Measurements from ENCODE around the gene U2SURP.
A peak's percentile ranks its signal among the peaks of the same experiment; 100 is the strongest.
"Not testable (repeated sequence)": the region's sequence is repeated elsewhere in the genome, so short reads cannot be mapped to it uniquely, and the experiment has no call there.

The U2SURP gene

DNA sequence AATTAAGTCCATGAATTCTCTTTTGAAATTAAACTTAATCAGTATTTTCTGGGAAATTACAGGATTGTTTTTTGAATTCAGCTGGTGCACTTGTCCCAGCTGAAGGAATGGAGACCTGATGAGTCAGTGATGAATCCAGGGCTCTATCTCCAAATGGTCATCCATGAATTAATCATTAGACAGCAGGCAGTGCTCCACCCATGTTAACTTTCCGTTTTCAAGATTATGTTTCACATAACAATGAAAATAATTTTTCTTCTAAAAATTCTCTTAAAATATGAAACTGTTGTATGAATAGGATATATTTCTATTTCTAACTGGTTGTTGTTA, 24.0 kb upstream of the U2SURP start:
- DNase-seq: no peak

DNA sequence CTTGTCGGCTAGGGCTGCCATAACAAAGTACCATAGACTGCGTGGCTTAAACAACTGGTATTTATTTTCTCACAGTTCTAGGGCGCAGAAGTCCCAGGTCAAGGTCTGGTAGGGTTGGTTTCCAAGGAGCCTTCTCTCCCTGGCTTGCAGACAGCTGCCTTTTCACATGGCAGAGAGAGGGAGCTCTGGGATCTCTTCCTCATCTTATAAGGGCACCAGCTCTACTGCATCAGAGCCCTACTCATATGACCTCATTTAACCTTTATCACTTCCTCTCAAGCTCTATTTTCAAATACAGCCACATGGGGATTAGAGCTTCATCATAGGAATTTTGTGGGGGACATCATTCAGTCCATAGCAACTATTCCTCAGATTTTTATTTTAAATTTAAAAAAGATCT, 20.3 kb upstream of the U2SURP start:
- DNase-seq: no peak

DNA sequence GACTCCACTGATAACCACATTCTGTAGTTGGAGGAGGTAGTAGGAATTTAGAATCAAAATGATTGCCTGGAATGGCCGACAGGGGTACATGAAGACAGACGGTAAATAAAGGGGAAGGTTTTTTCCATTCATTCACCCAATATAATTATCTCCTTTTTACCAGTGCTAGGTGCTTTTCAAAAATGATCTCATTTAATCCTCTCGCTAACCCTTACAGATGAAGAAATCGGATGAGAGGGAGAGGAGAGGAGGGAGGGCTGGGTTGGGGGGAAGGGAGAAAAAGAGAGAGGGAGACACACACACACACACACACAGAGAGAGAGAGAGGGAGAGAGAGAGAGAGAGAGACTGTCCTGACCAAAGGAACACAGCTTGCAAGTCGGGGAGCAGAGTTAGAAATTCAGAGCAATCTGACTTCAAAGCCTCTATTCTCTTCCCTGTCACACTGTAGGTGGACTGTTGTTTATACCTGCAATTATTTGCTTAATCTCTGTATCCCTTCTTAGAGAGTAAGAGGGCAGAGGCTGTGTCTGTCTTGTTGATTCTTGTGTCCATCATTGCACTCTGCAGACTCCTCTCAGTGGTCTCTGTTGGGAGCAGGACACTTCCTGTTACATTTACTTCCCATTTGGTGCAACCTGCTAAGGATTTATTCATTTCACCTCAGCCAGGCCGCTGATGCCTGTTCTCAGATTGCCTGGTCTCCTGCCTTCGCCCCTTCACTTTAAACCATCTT, 19.2 kb upstream of the U2SURP start:
- DNase-seq: no peak

DNA sequence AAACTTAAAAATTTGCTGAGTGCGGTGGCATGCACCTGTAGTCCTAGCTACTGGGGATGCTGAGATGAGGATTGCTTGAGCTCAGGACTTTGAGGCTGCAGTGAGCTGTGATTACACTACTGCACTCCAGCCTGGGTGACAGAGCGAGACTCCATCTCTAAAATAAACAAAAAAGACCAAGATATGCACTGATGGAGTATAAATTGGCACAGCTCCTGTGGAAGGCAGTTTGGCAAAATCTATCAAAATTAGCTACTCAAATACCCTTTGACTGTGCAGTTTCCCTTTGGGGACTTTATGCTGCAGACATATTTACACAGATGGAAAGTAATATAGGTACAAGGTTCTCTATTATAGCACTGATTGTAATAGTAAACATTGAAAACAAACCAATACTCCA, 18.1 kb upstream of the U2SURP start:
- no peak for DNase-seq

DNA sequence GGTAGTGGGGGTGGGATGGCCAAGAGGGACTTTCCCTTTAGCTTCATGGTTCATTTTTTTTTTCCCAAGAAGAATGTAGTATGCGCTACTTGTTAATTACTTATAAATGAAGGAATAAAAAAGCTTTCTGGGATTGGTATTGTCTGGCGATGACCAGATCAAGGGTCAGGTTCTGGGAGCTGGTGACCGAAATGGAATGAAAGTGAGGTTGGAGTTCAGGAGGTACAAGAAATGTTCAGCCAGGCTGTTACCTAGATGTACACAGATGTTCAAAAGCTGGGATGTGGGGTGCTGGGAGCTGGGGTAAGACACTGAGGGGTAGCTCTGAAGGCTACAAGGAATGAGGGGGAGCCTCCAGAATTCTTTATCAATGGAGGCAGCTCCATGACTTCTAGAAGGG, 17.1 kb upstream of the U2SURP start:
- DNase-seq: no peak

DNA sequence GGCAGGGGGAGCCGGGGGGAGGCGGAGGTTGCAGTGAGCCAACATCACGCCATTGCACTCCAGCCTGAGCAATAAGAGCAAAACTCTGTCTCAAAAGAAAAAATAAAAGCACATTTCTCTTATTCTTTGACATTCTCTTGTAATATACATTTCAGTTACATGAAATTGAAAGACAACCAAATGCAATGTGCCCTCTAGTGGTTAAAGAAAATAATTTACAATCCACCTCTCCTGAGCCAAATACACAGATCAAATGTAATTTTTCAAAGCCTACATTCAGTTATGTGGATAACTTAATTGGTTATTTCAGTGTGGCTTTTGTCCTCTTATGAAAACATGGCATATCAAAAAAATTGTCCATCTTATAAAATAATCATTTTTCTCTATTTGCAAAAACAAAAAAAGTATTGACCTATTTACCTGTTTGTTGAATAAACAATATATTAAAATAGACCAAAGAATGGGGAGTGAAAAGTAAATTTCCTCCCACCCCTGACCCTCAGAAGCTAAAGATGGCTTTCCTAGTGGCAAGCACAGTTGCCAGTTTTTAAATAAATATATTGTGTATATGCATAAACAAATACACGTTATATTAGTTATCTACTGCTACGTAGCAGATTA, 14.2 kb upstream of the U2SURP start:
- peak; percentile 38 for DNase-seq

DNA sequence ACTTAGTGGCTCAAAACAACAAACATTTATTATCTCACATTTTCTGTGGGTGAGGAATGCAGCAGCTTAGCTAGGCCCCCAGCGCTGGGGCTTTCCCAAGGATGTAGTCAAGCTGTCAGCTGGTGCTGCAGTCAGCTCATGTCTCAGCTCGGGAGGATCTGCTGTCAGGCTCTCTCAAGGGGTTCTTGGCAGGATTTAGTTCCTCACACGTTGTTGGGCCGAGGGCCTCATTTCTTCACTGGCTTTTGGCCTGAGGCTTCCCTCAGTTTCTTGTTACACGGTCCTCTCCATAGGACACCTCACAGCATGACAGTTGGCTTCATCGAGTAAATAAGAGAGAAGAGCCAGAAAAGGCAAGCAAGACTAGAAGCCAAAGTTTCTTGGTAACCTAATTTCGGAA, 13.7 kb upstream of the U2SURP start:
- no peak for DNase-seq

DNA sequence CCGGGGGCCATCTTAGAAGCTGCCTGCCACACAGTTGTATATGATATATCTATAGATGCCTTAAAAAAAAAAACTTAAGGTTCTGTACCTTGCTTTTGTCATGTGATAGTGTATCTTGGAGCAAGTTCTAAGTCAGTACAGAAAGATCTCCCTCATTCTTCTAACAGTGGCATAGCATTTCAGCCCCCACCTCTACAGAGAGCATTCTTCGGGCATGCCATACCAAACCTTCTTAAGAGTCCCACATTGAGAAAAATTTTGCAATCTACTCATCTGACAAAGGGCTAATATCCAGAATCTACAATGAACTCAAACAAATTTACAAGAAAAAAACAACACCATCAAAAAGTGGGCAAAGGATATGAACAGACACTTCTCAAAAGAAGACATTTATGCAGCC, 13.1 kb upstream of the U2SURP start:
- not testable (repeated sequence) for DNase-seq

DNA sequence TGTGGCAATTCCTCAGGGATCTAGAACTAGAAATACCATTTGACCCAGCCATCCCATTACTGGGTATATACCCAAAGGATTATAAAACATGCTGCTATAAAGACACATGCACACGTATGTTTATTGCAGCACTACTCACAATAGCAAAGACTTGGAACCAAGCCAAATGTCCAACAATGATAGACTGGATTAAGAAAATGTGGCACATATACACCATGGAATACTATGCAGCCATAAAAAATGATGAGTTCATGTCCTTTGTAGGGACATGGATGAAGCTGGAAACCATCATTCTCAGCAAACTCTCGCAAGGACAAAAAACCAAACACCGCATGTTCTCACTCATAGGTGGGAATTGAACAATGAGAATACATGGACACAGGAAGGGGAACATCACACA, 12.5 kb upstream of the U2SURP start:
- not testable (repeated sequence) for DNase-seq

DNA sequence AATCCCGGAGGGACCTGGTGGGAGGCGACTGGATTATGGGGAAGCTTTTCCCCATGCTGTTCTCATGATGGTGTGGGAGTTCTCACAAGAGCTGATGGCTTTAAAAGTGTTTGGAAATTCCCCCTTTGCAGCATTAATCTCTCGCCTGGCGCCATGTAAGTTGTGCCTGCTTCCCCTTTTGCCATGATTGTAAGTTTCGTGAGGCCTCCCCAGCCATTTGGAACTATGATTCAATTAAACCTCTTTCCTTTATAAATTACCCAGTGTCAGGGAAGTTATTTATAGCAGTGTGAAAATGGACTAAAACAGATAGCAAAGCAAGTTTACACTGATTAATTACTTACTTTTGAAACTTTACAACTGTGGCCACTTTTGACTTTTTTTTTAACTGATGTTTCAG, 10.6 kb upstream of the U2SURP start:
- no peak for DNase-seq

DNA sequence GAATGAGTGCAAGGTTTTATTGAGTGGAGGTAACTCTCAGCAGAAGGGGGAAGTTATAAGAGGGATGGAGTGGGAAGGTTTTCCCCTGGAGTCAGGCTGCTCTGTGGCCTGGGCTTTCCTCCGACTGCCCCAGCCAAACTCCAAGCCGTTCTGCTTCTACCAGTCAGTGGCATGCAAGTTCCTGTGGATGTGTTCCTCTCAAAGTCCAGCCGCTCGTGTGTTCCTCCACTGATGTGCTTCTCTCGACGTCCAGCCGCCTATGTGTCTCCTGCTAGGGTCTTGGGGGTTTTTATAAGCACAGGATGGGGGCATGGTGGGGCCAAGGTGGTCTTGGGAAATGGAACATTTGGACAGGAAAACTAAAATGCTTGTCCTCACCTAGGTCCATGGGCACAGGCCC, 9.0 kb upstream of the U2SURP start:
- no peak for DNase-seq

DNA sequence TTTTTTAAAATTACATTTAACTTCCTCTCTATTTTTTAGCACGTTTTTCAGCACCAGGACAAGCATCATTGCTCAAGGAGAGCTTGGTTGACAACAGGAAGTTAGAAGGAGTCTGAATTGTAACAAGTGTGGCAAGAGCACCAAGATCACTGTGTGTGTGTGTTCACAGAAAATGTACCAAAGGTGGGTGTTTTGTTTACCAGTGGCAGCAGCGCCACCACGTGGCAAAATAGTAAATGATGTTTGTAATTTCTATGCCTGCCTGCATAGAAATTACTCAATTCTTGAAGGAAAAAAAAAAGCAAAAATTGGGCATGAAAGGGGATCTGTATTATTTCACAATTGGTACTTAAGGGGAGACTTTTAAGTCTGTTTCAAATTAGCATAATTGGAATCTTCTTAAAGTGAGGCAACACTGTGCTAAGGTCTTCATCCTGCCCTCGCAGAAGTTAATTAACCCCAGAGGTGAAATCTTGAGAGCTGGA, 7.4 kb upstream of the U2SURP start:
- peak; percentile 62 for DNase-seq

DNA sequence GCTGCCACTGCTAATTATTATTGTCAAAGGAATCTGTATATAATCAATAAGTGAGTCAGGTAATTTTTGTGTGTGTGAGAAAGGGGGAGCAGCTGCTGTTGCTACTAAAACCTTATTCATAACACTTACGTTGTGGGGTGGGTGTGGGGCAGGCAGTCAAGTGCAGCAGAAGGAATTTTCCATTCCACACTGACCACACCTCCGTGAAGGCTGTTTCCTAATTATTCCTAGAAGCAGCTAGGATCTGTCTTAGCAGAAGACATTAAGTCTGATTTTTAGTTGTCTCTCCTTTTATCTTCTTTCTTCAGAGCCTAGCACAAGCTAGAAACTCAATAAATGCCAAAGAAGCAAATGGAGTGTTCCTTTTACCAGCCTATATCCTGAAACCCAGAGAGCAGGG, 4.0 kb upstream of the U2SURP start:
- no peak for DNase-seq

DNA sequence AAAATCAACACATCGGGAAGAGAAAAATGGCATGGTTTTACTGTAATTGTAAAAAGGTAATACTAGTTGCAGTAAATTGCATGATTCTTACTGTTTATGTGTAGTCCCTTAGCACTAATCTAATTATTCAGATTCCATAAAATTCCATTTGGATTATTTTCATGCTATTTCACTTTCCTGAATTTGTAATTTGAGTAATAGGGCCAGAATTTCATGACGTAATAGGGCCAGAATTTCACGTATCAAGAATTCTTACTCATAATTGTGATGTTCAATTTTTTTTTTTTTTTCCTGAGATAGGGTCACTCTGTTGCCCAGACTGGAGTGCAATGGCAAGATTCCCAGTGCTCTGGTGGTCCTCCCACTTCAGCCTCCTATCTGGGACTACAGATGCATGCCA, 2.9 kb upstream of the U2SURP start:
- peak; percentile 75 for DNase-seq

DNA sequence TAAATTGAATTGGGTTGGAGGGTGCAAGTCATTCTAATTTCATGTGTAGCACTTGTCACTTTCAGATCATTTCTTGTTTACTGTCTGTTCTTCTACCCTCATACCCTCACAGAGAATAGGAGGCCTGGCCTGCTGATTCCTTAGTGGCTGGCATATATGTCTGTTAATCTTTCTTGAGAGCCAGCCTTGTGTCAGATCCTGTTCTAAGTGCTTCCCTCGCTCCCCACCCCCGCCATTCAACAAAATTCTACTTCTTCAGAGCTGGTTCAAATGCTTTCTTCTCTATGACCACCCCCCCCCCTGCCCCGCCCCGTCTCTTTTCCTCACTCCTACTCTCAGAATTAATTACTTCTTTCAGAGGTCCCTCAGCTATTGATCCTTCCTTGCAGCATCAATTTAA, 1.5 kb upstream of the U2SURP start:
- peak; percentile 28 for DNase-seq

DNA sequence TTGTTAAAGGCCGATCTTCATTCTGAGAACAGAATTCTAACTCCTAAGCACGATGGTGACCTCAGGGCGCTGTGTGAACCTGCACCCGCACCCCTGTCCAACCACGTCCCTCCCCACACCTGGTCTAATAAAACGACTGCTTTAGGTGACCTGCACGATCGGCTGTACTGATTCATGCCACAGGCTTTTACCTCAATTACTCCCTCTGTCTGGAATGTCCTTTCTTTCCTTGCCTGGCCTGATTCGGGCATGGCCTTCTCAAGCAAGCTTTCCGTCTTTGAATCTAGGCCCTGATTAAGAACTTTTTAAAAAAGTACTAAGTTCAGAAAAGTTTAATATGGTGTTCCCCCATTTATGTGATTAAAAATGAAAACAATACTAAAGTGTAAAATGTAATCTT, 842 bp upstream of the U2SURP start:
- DNase-seq: peak; percentile 58

DNA sequence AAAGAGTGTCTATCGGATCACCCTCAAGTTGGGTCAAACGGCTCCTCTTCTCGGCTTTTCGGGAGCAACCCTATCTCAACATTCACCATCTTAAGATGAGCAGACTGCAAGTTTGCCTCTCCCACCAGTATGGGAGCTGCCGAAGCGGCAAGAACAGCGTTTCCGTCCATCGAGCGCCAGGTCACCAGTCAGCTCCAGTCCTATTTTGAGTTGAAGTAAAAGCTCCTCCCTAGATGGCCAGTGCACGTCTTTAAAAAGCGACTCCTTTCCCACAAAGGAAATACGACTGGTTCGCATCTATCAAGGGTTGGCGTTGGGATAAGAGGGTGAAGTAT, 369 bp upstream of the U2SURP start:
- DNase-seq: no peak

DNA sequence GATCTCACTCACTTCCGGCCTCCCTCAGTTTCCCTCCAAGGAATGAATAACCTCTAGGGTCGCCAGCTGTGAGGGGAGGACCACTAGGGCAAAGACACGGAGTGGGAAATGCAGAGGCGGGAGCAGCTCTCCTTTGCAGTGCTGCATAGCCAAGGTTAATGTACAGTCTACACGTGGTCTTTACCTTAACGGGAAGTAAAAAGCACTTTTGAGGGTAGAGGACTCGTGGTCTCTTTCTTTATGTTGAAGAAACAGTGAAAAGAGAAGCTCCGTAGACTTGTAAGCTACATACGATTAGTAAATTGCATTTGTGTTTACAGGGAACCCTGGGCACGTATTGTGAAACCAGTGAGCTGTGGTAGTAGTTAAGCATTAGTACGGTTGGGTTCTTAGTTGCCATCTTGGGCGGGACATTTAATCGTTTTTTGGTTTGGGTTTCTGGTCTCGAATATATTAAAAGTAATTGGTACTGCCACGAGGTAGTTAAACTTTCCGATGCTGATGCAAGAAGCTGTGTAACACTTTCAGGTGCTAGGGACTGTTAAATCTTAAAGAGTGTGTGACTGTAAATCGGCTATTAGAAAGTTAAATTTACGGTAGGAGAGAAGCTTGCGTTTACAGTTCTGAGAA, 828 bp downstream of the U2SURP start:
- peak; percentile 10 for DNase-seq

DNA sequence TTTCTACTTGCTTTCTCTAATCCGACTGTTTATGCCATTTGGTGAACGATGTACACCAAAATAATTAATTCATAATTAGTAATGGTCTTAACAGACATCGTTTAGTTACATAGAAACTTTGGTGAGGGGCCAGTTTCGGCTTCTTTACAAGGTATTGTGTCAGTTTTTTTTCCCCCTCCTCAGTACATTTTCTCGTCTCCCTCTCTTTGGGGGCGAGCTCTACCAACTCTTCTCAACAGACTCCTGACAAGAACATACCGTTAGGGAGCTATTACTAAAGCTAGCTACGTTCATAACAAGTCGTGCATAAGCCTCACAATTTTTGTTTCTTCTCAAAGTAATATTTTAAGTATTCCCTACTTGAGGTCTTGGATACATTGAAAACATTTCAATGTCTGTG, 1.4 kb downstream of the U2SURP start:
- no peak for DNase-seq

DNA sequence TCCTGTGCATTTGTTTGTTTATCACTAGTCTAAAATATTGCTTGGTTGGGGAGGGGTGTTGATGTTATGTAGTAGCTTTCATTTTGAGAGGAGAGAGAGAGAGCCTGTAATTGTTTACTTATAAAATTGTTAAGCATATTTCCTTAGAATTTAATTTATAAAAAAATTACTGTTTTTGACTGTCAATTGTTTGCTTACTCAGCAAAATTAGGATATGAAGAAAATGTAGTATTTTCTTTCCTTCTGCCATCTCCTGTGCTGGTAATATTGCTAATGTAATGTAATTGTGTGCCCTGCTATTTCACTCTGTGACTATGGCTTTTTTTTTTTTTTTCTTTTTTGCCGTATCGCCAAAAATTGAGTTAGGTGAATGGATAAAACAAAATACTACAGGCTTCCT, 3.5 kb downstream of the U2SURP start:
- DNase-seq: no peak

DNA sequence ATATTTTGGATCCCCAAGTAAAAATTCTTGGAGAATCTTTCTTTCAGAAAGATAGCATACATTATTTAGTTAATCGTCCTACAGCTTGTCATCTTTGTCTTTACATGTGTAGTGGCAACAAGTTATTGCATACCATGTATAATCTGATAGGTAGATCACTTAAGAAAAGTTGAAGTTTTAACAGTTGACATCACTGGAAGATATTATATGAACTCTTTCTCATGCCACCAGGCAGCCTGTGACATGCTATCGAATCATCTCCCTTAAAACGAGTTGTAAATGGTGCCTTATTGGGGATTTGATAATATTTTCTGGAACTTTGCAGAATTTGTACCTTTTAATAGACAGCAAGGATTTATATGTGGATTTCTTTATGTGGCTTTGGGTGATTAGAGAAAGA, 8.7 kb downstream of the U2SURP start:
- DNase-seq: peak; percentile 8

DNA sequence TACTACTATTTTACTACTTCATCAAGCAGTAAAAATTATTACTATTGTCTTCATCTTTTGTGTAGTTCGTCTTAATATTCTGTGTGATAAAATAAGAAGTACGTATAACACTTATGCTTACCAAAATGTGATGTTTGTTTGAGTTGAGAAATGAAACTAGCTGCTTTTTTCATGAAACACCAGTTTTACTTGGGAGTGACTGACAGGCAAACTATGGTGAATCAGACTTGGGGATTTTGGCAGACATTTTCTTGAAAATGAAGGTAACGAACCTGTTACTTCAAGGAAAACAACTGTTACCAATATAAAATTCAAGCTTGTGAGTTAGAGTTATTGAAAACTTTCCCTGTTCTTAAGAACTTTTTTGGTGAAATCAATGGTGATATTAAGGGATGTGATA, 10.3 kb downstream of the U2SURP start:
- DNase-seq: no peak

DNA sequence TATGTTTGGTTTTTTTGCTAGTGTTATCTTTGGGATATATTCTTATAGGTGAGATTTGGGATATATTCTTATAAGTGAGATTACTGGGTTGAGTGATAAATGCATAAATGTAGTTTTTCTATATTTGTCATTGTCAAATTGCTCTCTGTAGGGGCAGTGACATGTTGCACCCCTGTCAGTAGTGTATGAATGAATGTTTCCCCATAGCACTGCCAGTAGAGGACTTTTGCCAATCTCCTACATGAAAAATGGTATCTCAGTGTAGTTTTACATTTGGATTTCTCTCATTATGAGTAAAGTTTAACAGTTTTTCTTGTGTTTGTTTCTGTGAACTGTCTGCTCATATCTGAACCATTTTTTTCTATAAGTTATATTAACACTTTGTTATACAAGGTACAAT, 13.6 kb downstream of the U2SURP start:
- no peak for DNase-seq

DNA sequence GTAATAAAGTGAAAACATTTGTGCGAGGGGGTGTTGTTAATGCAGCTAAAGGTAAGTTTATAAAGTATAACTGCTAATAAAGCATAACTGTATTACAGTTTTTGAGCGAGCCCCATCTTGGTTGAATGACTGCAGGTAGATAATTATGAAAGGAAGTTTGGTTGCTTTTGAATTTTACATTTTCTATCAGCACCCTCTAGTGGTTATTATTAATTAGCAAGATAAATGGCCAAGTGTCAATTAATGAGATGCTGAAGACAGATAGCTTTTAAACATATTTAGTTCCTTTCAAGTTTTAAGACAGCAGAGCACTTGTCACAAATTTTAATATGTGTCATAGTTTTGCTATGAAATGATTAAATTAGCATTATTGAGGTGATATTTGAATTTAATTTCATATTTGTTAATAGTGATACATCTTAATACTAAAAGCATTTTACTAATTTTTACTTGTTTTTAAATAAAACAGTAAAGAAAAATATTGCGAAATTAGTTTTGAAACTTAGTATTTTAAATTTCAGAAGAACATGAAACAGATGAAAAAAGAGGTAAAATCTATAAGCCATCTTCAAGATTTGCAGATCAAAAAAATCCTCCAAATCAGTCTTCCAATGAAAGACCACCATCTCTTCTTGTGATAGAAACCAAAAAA, 15.1 kb downstream of the U2SURP start:
- peak; percentile 10 for DNase-seq

All from fibroblast of skin of right biceps (primary cell).